ENCODE results near the gene PROK1.

The PROK1 gene

GRCh38 chr1:110465038-110465813, 14.3 kb downstream of the PROK1 start:
- DNase-seq (ENCODE audit: low read depth in 2 of 2), result no peak

- no peak for DNase-seq (ENCODE audit: low read depth in 2 of 2)
Observed at GRCh38 chr1:110465814-110466380, 14.9 kb downstream of the PROK1 start.

- no peak for DNase-seq (ENCODE audit: low read depth in 2 of 2)
Observed at GRCh38 chr1:110466646-110467280, 15.8 kb downstream of the PROK1 start.

- no peak for DNase-seq (ENCODE audit: low read depth in 2 of 2)
Observed at GRCh38 chr1:110471131-110471530, 20.2 kb downstream of the PROK1 start.

GRCh38 chr1:110472546-110472945, 21.6 kb downstream of the PROK1 start:
- DNase-seq (ENCODE audit: low read depth in 2 of 2), result no peak

GRCh38 chr1:110474444-110474843, 23.5 kb downstream of the PROK1 start:
- no peak for DNase-seq (ENCODE audit: low read depth in 2 of 2)

GRCh38 chr1:110475362-110476027, 24.5 kb downstream of the PROK1 start:
- no peak for DNase-seq (ENCODE audit: low read depth in 2 of 2)

GRCh38 chr1:110476028-110476765, 25.2 kb downstream of the PROK1 start:
- DNase-seq (ENCODE audit: low read depth in 2 of 2), result no peak

- no peak for DNase-seq (ENCODE audit: low read depth in 2 of 2)
Observed at GRCh38 chr1:110477041-110477440, 26.1 kb downstream of the PROK1 start.

GRCh38 chr1:110477445-110477957, 26.6 kb downstream of the PROK1 start:
- DNase-seq (ENCODE audit: low read depth in 2 of 2), result no peak

GRCh38 chr1:110477967-110478640, 27.2 kb downstream of the PROK1 start:
- no peak for DNase-seq (ENCODE audit: low read depth in 2 of 2)

- no peak for DNase-seq (ENCODE audit: low read depth in 2 of 2)
Observed at GRCh38 chr1:110478886-110479285, 27.9 kb downstream of the PROK1 start.

GRCh38 chr1:110480356-110481096, 29.6 kb downstream of the PROK1 start:
- no peak for DNase-seq (ENCODE audit: low read depth in 2 of 2)

GRCh38 chr1:110481968-110482623, 31.1 kb downstream of the PROK1 start:
- no peak for DNase-seq (ENCODE audit: low read depth in 2 of 2)

- DNase-seq (ENCODE audit: low read depth in 2 of 2), result no peak
Observed at GRCh38 chr1:110482662-110483307, 31.8 kb downstream of the PROK1 start.

- DNase-seq (ENCODE audit: low read depth in 2 of 2), result no peak
Observed at GRCh38 chr1:110483308-110483685, 32.3 kb downstream of the PROK1 start.

- no peak for DNase-seq (ENCODE audit: low read depth in 2 of 2)
Observed at GRCh38 chr1:110484801-110485200, 33.9 kb downstream of the PROK1 start.

- no peak for DNase-seq (ENCODE audit: low read depth in 2 of 2)
Observed at GRCh38 chr1:110485725-110486124, 34.8 kb downstream of the PROK1 start.

GRCh38 chr1:110487726-110488125, 36.8 kb downstream of the PROK1 start:
- DNase-seq (ENCODE audit: low read depth in 2 of 2), result no peak

Measured in stimulated activated CD4-positive, alpha-beta T cell treated with anti-CD3 and anti-CD28 coated beads, Interleukin-15, amount 100 ng/mL, for 48 hours (primary cell).